Measurements from ENCODE around the gene CA5A.

DNA sequence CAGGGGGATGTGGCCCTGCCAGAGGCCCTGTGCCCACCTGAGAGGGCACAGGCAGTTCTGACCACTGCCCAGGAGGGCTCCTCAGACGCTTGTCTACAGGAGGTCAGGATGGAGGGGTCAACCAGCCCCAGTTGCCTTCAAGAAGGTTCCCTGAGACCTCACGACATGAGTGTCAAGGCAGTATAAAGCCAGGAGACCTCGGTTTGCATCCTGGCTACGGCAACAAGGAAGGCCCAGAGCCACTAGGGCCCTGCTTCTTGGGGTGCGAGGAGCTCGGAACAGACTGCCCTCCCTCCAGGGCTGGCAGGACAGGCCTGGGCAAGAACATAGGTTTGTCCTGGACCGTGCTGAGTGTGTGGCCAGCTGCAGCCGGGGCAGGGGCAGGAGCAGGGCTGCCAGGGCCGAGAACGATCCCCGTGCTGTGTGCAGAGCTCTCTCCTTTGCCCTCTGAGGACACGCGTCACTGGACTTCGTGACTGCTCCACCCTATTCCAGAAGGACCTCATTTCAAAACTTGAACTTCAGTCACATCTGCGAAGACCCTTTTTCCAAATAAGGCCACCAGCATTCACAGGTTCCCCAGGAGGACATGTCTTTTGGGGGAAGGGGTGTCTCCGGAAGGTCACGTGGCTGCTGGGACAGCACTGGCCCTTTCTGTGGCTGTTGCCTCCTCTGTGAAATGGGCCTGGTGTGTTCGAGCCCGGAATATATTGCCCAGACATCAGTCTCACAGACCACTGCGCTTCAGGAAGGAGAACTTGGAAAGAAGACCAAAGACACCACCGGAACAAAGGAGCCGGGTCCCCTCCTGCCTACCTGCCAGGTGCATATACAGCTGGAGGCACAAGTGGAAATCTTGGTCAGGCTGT is 94.8 kb downstream of the CA5A start:
- no peak for TF ChIP-seq SIN3A (IDR thresholded peaks at IDR 0.05; ENCODE audit: low read depth)
- TF ChIP-seq EZH2phosphoT487 (IDR thresholded peaks at IDR 0.05; ENCODE audit: borderline replicate concordance): no peak
- no peak for TF ChIP-seq POLR2A (IDR thresholded peaks at IDR 0.05; ENCODE audit: borderline replicate concordance, extremely low read depth, insufficient read depth, insufficient read length)
